ENCODE results near the gene PYGB.

Gene PYGB

DNA sequence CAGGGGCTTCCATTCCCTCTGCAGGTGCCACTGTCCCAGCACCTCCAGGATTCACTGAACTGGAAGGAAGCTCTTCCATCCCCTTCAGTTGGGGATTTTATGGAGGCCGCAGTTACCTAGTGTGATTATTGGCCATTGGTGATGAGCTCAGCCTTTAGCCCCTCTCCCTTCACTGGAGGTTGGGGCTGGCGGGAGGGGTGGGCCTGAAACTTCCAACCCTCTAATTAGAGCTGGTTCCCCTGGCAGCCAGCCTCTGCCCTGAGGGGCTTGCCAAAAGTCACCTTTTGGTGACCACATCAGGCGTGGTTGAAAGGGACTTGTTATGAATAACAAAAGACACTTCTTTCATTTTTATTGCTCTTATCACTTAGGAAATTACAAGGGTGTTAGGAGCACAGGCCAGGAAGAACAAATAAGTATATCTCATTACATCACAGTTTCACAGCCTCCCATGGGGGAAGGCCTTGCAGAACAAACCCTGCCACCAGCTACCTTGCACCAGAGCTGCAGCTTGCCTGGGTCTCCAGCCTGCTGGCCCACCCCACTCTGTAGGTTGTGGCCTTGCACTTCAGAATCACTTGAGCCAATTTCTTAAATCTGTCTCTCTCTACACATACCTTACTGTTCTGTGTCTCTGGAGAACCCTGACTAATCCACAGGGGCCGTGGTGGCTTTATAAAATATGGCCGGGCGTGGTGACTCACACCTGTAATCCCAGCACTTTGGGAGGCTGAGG is 5.0 kb downstream of the PYGB start:
- TF ChIP-seq, protein P1, sequence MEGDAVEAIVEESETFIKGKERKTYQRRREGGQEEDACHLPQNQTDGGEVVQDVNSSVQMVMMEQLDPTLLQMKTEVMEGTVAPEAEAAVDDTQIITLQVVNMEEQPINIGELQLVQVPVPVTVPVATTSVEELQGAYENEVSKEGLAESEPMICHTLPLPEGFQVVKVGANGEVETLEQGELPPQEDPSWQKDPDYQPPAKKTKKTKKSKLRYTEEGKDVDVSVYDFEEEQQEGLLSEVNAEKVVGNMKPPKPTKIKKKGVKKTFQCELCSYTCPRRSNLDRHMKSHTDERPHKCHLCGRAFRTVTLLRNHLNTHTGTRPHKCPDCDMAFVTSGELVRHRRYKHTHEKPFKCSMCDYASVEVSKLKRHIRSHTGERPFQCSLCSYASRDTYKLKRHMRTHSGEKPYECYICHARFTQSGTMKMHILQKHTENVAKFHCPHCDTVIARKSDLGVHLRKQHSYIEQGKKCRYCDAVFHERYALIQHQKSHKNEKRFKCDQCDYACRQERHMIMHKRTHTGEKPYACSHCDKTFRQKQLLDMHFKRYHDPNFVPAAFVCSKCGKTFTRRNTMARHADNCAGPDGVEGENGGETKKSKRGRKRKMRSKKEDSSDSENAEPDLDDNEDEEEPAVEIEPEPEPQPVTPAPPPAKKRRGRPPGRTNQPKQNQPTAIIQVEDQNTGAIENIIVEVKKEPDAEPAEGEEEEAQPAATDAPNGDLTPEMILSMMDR (conservative IDR thresholded peaks at IDR 0.05; ENCODE audit: low read depth) = no peak
- CTCF ChIA-PET = interaction anchor here (0.6 to 0.7 kb wide), 2 partner anchors 146 to 151 kb away, joined by 3 read pairs; no protein-coding TSS in a partner anchor
- no peak for DNase-seq (ENCODE audit: low spot score)
- POLR2A ChIA-PET (ENCODE audit: low non-redundant PET) = no interaction called here
- peak overlapping the region; percentile 29 for H3K27ac ChIP-seq

DNA sequence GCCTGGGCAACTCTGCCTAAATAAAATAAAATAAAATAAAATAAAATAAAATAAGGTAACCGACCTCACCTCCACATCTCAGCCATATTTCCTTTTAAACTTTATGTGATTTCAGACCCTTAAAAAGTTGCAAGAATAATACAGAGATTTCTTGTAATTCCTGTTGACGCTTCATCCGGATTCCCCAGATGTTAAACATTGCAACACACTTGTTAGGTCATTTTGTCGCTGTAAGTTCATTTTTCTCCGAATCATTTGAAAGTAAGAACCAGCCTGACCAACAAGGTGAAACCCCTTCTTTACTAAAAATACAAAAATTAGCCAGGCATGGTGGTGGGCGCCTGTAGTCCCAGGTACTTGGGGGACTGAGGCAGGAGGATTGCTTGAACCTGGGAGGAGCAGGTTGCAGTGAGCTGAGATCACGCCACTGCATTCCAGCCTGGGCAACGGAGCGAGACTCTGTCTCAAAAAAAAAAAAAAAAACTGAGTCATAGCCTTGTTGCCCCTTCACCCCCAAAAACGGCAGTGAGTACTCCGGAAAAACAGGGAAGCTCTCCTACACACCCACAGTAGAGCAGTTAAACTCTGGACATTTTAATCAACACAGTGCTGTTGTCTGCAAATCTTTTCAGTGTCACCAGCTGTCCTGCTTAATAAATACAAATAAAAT is 5.9 kb downstream of the PYGB start:
- ChIA-PET CTCF (interaction anchor here (0.7 kb wide), 1 partner anchor 146 kb away, joined by 3 read pairs; no protein-coding TSS in a partner anchor), POLR2A (ENCODE audit: low non-redundant PET) (no interaction called here)
- no peak for DNase-seq (ENCODE audit: low spot score)
- peak overlapping the region; percentile 29; the same call in 1 of the 2 replicates for H3K27ac ChIP-seq
- TF ChIP-seq, protein P1 (conservative IDR thresholded peaks at IDR 0.05; ENCODE audit: low read depth) = no peak

DNA sequence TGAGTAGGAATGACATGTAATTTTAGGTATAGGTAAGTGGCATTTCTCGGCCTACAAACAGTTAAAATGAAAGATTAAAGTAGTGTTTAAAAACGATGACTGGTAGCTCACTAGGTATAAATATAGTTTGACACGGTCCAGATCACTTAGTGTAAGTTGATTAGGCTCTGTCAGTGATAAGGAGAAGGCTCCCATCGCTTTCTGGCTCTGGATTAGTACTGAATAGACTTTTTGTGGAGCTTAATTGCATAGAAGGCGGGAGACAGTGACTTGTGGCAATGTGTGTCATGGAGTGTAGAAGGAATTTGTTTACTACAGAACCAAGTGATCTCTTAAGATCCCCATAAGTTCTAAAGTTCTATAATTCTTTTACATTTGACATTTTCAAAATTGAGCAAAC is 6.7 kb downstream of the PYGB start:
- TF ChIP-seq, protein P1 (conservative IDR thresholded peaks at IDR 0.05; ENCODE audit: low read depth) = no peak
- POLR2A ChIA-PET (ENCODE audit: low non-redundant PET) = no interaction called here
- H3K27ac ChIP-seq = no peak overlapping the region
- no peak for DNase-seq (ENCODE audit: low spot score)
- CTCF ChIA-PET = interaction anchor here (0.8 kb wide), 1 partner anchor 55 kb away, joined by 3 read pairs; no protein-coding TSS in a partner anchor

DNA sequence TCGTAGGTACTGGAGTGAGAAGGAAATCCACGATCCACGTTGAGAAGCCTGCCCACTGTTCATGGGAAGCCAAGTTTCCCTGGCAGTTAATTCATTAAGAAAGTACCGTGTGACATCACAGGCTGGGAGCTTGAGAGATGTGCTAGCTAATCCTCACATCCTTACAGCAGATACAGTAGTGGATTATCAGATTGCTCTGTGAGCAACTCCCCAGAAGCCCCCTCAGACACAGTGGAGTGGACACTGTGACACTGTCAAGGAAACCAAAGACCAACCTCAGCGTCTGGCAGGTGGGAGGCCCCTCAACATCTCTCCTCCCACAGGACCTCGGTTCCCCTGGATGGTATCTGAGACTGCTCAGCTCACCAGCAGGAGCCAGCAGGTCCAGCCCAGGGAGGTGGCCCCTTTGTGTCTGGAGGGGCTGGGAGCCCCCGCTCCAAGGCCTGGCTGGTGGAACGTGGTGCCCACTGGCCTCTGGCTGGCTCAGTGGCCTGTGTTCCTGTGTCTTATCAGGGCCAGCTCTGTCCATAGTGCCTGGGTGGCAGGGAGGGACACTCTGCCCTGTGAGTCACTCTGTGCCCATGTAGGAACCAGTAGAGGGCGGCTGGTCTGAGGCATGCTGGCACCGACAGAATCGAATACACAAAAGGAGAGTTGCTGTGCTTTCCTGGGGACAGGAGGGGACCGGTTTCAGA is 7.2 kb downstream of the PYGB start:
- POLR2A ChIA-PET (ENCODE audit: low non-redundant PET) = no interaction called here
- DNase-seq (ENCODE audit: low spot score) = no peak
- CTCF ChIA-PET = interaction anchor here (0.6 to 0.8 kb wide), 4 partner anchors 19 to 59 kb away, joined by 3 read pairs; no protein-coding TSS in a partner anchor
- H3K27ac ChIP-seq = peak overlapping the region; percentile 40
- TF ChIP-seq, protein P1 (conservative IDR thresholded peaks at IDR 0.05; ENCODE audit: low read depth) = no peak

DNA sequence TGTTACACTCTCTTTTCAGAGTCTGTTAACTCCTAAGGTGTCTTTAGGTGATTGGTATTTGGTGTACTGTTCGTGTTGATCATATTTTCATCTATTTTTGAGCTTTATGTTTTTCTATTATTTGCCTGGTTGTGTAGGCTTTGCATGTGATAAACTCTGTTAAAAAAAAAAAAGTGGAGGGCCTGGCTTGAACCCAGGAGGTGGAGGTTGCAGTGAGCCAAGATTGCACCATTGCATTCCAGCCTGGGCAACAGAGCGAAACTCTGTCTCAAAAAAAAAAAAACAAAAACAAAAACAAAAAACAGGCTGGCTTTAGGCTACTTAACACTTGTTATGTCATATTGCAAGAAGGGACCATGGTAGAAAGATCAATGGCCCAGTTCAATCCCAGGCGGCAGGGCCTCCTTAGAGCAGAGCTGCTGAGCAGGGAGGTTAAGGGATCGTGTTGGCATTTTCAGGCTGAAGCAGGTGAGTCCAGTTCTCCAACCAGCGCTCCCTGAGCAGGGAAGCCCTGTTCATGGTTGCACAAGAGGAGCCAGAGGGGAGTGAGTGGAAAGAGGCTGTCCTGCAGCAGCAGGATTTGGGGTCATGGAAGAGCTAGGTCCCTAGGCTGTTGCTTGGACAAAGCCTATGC is 8.5 kb downstream of the PYGB start:
- CTCF ChIA-PET = interaction anchor here (0.6 to 0.7 kb wide), 3 partner anchors 10 to 142 kb away, joined by 3 read pairs; no protein-coding TSS in a partner anchor
- POLR2A ChIA-PET (ENCODE audit: low non-redundant PET) = no interaction called here
- peak overlapping the region; percentile 52 for H3K27ac ChIP-seq
- TF ChIP-seq, protein P1 (conservative IDR thresholded peaks at IDR 0.05; ENCODE audit: low read depth) = no peak
- no peak for DNase-seq (ENCODE audit: low spot score)

DNA sequence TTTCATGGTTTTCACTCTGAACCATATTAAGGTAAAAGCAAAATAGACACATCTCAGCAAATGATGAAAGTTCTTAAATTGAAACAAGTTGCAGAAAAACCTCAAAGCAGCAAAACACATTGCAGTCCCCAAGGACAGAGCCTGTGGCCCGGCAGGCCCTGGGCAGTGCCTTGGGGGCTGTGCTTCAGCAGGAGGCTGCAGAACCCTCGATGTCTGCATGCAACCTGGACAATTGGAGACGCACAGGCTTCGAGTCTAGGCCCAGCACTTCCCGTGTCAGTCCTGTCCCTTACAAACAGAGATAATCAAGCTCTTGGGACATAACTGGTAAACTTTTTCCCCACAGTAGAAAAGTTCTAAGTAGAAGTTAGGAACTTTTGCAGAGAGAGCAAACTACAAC is 9.2 kb downstream of the PYGB start:
- CTCF ChIA-PET = interaction anchor here (0.6 to 1.0 kb wide), 4 partner anchors 29 to 142 kb away, joined by 3 read pairs; no protein-coding TSS in a partner anchor
- peak overlapping the region; percentile 52 for H3K27ac ChIP-seq
- POLR2A ChIA-PET (ENCODE audit: low non-redundant PET) = no interaction called here
- no peak for DNase-seq (ENCODE audit: low spot score)
- TF ChIP-seq, protein P1 (conservative IDR thresholded peaks at IDR 0.05; ENCODE audit: low read depth) = no peak
